Liver (tissue), 9 donors: Measurements from ENCODE around the gene ACOT12. TPM values are rescaled to one million over a fixed set of nuclear protein-coding genes. Genes with fewer than 3 reads are reported as not detected.

Source experiments
- DNase-seq: peaks from one replicate; pipeline ENCODE4 v3.0.0-alpha.2; 2017; ENCODE audit warnings: low spot score
- H3K27ac ChIP-seq, 2 donors: one replicate each; pipeline ENCODE4 v1.7.0; 2013; ENCODE audit warnings: inconsistent platforms in 2 of 2, low read length in 2 of 2, control low read depth in 1 of 2, low read depth in 1 of 2, mild to moderate bottlenecking in 1 of 2
- H3K27me3 ChIP-seq, 4 donors: one replicate each; pipeline versions ENCODE4 v1.6.1 to v1.7.0; 2013; ENCODE audit warnings: low read length in 3 of 4, inconsistent platforms in 1 of 4, mild to moderate bottlenecking in 1 of 4, moderate library complexity in 1 of 4; ENCODE audit not compliant: control insufficient read depth in 4 of 4, insufficient read depth in 4 of 4
- H3K36me3 ChIP-seq, 4 donors: one replicate each; pipeline versions ENCODE4 v1.6.1 to v1.7.0; 2013; ENCODE audit warnings: low read length in 3 of 4, mild to moderate bottlenecking in 3 of 4, low read depth in 1 of 4, moderate library complexity in 1 of 4; ENCODE audit not compliant: control insufficient read depth in 4 of 4, insufficient read depth in 3 of 4
- H3K4me1 ChIP-seq, 4 donors: one replicate each; pipeline versions ENCODE4 v1.6.1 to v1.7.0; 2013; ENCODE audit warnings: low read length in 3 of 4, mild to moderate bottlenecking in 3 of 4, moderate library complexity in 1 of 4; ENCODE audit not compliant: control insufficient read depth in 4 of 4, insufficient read depth in 4 of 4
- H3K4me3 ChIP-seq, 3 donors: one replicate each; pipeline versions ENCODE4 v1.6.1 to v1.7.0; 2013; ENCODE audit warnings: low read length in 3 of 3, control low read depth in 1 of 3, low read depth in 1 of 3, mild to moderate bottlenecking in 1 of 3
- H3K9ac ChIP-seq, 2 donors: one replicate each; pipeline ENCODE4 v1.7.0; 2013; ENCODE audit warnings: low read length in 2 of 2, mild to moderate bottlenecking in 2 of 2, moderate library complexity in 2 of 2, control low read depth in 1 of 2, low read depth in 1 of 2
- H3K9me3 ChIP-seq, 4 donors: one replicate each; pipeline versions ENCODE4 v1.6.1 to v1.7.0; 2013; ENCODE audit warnings: low read length in 3 of 4; ENCODE audit not compliant: control insufficient read depth in 4 of 4
- EGR1 ChIP-seq, 2 donors: IDR thresholded peaks; 2 replicates each; pipeline ENCODE4 v1.6.1; 2016 to 2018; ENCODE audit warnings: antibody characterized with exemption in 2 of 2, low read depth in 2 of 2
- FOXA1 ChIP-seq: IDR thresholded peaks from 2 replicates; pipeline ENCODE4 v1.6.1; 2016; ENCODE audit warnings: antibody characterized with exemption
- FOXA2 ChIP-seq: IDR thresholded peaks from 2 replicates; pipeline ENCODE4 v1.6.1; 2016; ENCODE audit warnings: antibody characterized with exemption
- GABPA ChIP-seq, 2 donors: IDR thresholded peaks in 1 of 2; conservative IDR thresholded peaks in 1 of 2; 2 replicates each; pipeline ENCODE4 v1.6.1; 2016; ENCODE audit warnings: antibody characterized with exemption in 2 of 2, mild to moderate bottlenecking in 1 of 2, moderate library complexity in 1 of 2
- HNF4A ChIP-seq, 2 donors: conservative IDR thresholded peaks; 2 replicates each; pipeline ENCODE4 v1.6.1; 2016; ENCODE audit warnings: antibody characterized with exemption in 2 of 2, mild to moderate bottlenecking in 2 of 2
- HNF4G ChIP-seq: IDR thresholded peaks from 2 replicates; pipeline ENCODE4 v1.6.1; 2016; ENCODE audit warnings: antibody characterized with exemption
- JUND ChIP-seq, 2 donors: IDR thresholded peaks; 2 replicates each; pipeline ENCODE4 v1.6.1; 2016; ENCODE audit warnings: antibody characterized with exemption in 2 of 2
- NR2F2 ChIP-seq: IDR thresholded peaks from 2 replicates; pipeline ENCODE4 v1.6.1; 2016; ENCODE audit warnings: antibody characterized with exemption
- RAD21 ChIP-seq, 2 donors: IDR thresholded peaks; 2 replicates each; pipeline ENCODE4 v1.6.1; 2016; ENCODE audit warnings: antibody characterized with exemption in 2 of 2, mild to moderate bottlenecking in 2 of 2
- RXRA ChIP-seq, 2 donors: IDR thresholded peaks; 2 replicates each; pipeline ENCODE4 v1.6.1; 2017 to 2018; ENCODE audit warnings: antibody characterized with exemption in 2 of 2, mild to moderate bottlenecking in 1 of 2
- SP1 ChIP-seq: IDR thresholded peaks from 2 replicates; pipeline ENCODE4 v1.6.1; 2018; ENCODE audit warnings: antibody characterized with exemption, mild to moderate bottlenecking
- TAF1 ChIP-seq: conservative IDR thresholded peaks from 2 replicates; pipeline ENCODE4 v1.6.1; 2016; ENCODE audit warnings: antibody characterized with exemption, mild to moderate bottlenecking
- YY1 ChIP-seq: IDR thresholded peaks from 2 replicates; pipeline ENCODE4 v1.6.1; 2016; ENCODE audit warnings: antibody characterized with exemption, mild to moderate bottlenecking
- WGBS: extraction: QIAGEN DNeasy Blood & Tissue Kit; methylation state at CpG from one replicate; pipeline ENCODE4 v1.1.7; 2013; 5-methylcytosine and 5-hydroxymethylcytosine counted together
- polyA plus RNA-seq, 2 donors: library from polyadenylated mRNA; stranded (reverse) in 1 of 2; unstranded in 1 of 2; fragments of 200-250 nt in 1 of 2; fragments of >200 nt in 1 of 2; fragmentation: Nextera tagmentation in 1 of 2; extraction: Ambion mirVana in 1 of 2; gene quantifications; one replicate each; pipeline versions ENCODE4 v1.2.1 to v1.2.3, GENCODE V29; 2013 to 2015
- total RNA-seq, 2 donors: library from RNA; depleted of rRNA; stranded (reverse); fragments of >200 nt; gene quantifications; one replicate each; pipeline ENCODE4 v1.2.3, GENCODE V29; 2014
- TF ChIP-seq, protein P1 (sequence below): fragments of 150-350 bp; IDR thresholded peaks from 2 replicates; pipeline ENCODE4 v1.5.1; 2017; ENCODE audit warnings: improper control_type of control experiment, low read depth, low read length; ENCODE audit not compliant: missing input control
- TF ChIP-seq, protein P2 (sequence below): IDR thresholded peaks from 2 replicates; pipeline ENCODE4 v1.6.1; 2016; ENCODE audit warnings: antibody characterized with exemption
- TF ChIP-seq, protein P3 (sequence below): IDR thresholded peaks from 2 replicates; pipeline ENCODE4 v1.6.1; 2016; ENCODE audit warnings: antibody characterized with exemption
- TF ChIP-seq, protein P4 (sequence below): IDR thresholded peaks from 2 replicates; pipeline ENCODE4 v1.6.1; 2016; ENCODE audit warnings: antibody characterized with exemption
- TF ChIP-seq, protein P5 (sequence below): IDR thresholded peaks from 2 replicates; pipeline ENCODE4 v1.6.1; 2016; ENCODE audit warnings: antibody characterized with exemption, mild to moderate bottlenecking
- donor health status: healthy.
- donor health status: healthy.
- donor health status: healthy.
- donor health status: healthy.
- donor health status: healthy.

The ACOT12 gene
- total and polyA plus RNA-seq, 4 donors, result 16.9 to 76.4 (median 38.8) TPM

DNA sequence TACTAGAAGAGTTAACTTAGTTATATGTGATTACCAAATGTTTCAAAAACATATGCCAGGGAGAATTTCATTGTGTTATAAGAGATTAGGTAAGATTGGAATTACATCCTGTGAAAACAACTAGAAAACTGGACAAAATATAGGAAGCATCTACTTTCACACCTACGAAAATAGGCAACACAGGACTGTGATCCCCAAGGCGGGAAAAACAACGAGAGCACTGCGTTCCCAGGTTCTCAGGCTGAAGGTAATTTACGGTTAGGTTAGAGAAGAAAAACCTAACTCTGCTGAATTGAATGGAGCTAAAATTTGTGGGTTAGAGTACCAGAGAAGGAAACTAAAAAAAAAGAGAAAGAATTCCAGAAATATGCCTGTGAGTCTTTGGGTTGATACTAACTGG, 28.4 kb downstream of the ACOT12 start:
- DNase-seq, result no peak
- 94% methylated on average over 5 of the region's 5 CpGs for WGBS
- H3K36me3 ChIP-seq, result peaks cover 0 to 5% (median 0%) of the 10 kb centered on the region in 4 donors
- no peaks in the 10 kb centered on the region for H3K27me3 ChIP-seq
- H3K9ac ChIP-seq, result peak overlapping the region in 1 of 2 donors; percentile 27
- H3K4me3 ChIP-seq, result no peak overlapping the region
- H3K9me3 ChIP-seq, result no peaks in the 10 kb centered on the region
- peaks cover 18 to 41% (median 33%) of the 10 kb centered on the region in 4 donors for H3K4me1 ChIP-seq
- peak overlapping the region; percentile 55 to 82 for H3K27ac ChIP-seq
- TF ChIP-seq NR2F2 (no peak), FOXA2 (no peak), SP1 (no peak), YY1 (no peak), HNF4G (no peak), EGR1 (IDR thresholded peaks at IDR 0.05; ENCODE audit: low read depth in 2 of 2) (no peak), JUND (IDR thresholded peaks at IDR 0.05) (no peak), RXRA (IDR thresholded peaks at IDR 0.05) (no peak), GABPA (IDR thresholded peaks at IDR 0.05 in 1 of 2, conservative IDR thresholded peaks at IDR 0.05 in 1 of 2) (no peak), TAF1 (no peak), FOXA1 (no peak), RAD21 (IDR thresholded peaks at IDR 0.05) (no peak), HNF4A (conservative IDR thresholded peaks at IDR 0.05) (no peak)
- TF ChIP-seq, protein P1, sequence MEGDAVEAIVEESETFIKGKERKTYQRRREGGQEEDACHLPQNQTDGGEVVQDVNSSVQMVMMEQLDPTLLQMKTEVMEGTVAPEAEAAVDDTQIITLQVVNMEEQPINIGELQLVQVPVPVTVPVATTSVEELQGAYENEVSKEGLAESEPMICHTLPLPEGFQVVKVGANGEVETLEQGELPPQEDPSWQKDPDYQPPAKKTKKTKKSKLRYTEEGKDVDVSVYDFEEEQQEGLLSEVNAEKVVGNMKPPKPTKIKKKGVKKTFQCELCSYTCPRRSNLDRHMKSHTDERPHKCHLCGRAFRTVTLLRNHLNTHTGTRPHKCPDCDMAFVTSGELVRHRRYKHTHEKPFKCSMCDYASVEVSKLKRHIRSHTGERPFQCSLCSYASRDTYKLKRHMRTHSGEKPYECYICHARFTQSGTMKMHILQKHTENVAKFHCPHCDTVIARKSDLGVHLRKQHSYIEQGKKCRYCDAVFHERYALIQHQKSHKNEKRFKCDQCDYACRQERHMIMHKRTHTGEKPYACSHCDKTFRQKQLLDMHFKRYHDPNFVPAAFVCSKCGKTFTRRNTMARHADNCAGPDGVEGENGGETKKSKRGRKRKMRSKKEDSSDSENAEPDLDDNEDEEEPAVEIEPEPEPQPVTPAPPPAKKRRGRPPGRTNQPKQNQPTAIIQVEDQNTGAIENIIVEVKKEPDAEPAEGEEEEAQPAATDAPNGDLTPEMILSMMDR, result no peak
- TF ChIP-seq, protein P2, sequence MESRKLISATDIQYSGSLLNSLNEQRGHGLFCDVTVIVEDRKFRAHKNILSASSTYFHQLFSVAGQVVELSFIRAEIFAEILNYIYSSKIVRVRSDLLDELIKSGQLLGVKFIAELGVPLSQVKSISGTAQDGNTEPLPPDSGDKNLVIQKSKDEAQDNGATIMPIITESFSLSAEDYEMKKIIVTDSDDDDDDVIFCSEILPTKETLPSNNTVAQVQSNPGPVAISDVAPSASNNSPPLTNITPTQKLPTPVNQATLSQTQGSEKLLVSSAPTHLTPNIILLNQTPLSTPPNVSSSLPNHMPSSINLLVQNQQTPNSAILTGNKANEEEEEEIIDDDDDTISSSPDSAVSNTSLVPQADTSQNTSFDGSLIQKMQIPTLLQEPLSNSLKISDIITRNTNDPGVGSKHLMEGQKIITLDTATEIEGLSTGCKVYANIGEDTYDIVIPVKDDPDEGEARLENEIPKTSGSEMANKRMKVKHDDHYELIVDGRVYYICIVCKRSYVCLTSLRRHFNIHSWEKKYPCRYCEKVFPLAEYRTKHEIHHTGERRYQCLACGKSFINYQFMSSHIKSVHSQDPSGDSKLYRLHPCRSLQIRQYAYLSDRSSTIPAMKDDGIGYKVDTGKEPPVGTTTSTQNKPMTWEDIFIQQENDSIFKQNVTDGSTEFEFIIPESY, result no peak
- TF ChIP-seq, protein P3, sequence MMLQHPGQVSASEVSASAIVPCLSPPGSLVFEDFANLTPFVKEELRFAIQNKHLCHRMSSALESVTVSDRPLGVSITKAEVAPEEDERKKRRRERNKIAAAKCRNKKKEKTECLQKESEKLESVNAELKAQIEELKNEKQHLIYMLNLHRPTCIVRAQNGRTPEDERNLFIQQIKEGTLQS, result no peak
- TF ChIP-seq, protein P4, sequence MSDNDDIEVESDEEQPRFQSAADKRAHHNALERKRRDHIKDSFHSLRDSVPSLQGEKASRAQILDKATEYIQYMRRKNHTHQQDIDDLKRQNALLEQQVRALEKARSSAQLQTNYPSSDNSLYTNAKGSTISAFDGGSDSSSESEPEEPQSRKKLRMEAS, result no peak
- TF ChIP-seq, protein P5, sequence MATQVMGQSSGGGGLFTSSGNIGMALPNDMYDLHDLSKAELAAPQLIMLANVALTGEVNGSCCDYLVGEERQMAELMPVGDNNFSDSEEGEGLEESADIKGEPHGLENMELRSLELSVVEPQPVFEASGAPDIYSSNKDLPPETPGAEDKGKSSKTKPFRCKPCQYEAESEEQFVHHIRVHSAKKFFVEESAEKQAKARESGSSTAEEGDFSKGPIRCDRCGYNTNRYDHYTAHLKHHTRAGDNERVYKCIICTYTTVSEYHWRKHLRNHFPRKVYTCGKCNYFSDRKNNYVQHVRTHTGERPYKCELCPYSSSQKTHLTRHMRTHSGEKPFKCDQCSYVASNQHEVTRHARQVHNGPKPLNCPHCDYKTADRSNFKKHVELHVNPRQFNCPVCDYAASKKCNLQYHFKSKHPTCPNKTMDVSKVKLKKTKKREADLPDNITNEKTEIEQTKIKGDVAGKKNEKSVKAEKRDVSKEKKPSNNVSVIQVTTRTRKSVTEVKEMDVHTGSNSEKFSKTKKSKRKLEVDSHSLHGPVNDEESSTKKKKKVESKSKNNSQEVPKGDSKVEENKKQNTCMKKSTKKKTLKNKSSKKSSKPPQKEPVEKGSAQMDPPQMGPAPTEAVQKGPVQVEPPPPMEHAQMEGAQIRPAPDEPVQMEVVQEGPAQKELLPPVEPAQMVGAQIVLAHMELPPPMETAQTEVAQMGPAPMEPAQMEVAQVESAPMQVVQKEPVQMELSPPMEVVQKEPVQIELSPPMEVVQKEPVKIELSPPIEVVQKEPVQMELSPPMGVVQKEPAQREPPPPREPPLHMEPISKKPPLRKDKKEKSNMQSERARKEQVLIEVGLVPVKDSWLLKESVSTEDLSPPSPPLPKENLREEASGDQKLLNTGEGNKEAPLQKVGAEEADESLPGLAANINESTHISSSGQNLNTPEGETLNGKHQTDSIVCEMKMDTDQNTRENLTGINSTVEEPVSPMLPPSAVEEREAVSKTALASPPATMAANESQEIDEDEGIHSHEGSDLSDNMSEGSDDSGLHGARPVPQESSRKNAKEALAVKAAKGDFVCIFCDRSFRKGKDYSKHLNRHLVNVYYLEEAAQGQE, result no peak
